ENCODE results near the gene ACY1. TPM values are rescaled to one million over a fixed set of nuclear protein-coding genes. Genes with fewer than 3 reads are reported as not detected.

The ACY1 gene
- total and polyA plus RNA-seq, 10 of the 15 experiments (the other 5 are each of a cell fraction or from before 2014, with no cell fraction given) = 18.5 to 42.2 (median 27.8) TPM

- TF ChIP-seq NKRF (conservative IDR thresholded peaks at IDR 0.05) (peak; percentile 52; the same call in 1 of the 2 replicates), ASH2L (IDR thresholded peaks at IDR 0.05; ENCODE audit: borderline replicate concordance, low read depth) (no peak), LARP7 (IDR thresholded peaks at IDR 0.05) (peak; percentile 84; the same call in 1 of the 2 replicates), NBN (IDR thresholded peaks at IDR 0.05) (peak; percentile 85), CEBPZ (IDR thresholded peaks at IDR 0.05; ENCODE audit: low read depth, low read length) (no peak), PKNOX1 (IDR thresholded peaks at IDR 0.05) (no peak), CHD2 (IDR thresholded peaks at IDR 0.05; ENCODE audit: borderline replicate concordance, low read depth, low read length) (no peak), BACH1 (IDR thresholded peaks at IDR 0.05; ENCODE audit: borderline replicate concordance) (peak; percentile 64; the same call in 1 of the 2 replicates), ATF7 (IDR thresholded peaks at IDR 0.05; ENCODE audit: low read depth) (no peak), ZNF622 (IDR thresholded peaks at IDR 0.05) (no peak), ZNF24 (IDR thresholded peaks at IDR 0.05) (0 out of 2 replicates have a peak, but pooled peaks have one; percentile 24), MEF2B (IDR thresholded peaks at IDR 0.05; ENCODE audit: partially characterized antibody, poor library complexity, severe bottlenecking) (peak; percentile 10)
Measured at GRCh38 chr3:51974963-51975851, 8.1 kb upstream of the ACY1 start, which contains the start of gene ABHD14A (continued).

Data from GM12878 (cell line).